Dermis blood vessel endothelial cell (primary cell): ENCODE measurements around the gene FLAD1. TPM values are rescaled to one million over a fixed set of nuclear protein-coding genes. Genes with fewer than 3 reads are reported as not detected.

ENCODE experiments used
- DNase-seq: peaks from one replicate; pipeline ENCODE4 v3.0.0; 2010
- total RNA-seq: library from RNA; depleted of rRNA; stranded (reverse); fragments of >200 nt; gene quantifications from 2 replicates; pipeline ENCODE4 v1.2.3, GENCODE V29; 2014

The FLAD1 gene
- 17.8 and 27.1 TPM in 2 replicates for total RNA-seq

DNA sequence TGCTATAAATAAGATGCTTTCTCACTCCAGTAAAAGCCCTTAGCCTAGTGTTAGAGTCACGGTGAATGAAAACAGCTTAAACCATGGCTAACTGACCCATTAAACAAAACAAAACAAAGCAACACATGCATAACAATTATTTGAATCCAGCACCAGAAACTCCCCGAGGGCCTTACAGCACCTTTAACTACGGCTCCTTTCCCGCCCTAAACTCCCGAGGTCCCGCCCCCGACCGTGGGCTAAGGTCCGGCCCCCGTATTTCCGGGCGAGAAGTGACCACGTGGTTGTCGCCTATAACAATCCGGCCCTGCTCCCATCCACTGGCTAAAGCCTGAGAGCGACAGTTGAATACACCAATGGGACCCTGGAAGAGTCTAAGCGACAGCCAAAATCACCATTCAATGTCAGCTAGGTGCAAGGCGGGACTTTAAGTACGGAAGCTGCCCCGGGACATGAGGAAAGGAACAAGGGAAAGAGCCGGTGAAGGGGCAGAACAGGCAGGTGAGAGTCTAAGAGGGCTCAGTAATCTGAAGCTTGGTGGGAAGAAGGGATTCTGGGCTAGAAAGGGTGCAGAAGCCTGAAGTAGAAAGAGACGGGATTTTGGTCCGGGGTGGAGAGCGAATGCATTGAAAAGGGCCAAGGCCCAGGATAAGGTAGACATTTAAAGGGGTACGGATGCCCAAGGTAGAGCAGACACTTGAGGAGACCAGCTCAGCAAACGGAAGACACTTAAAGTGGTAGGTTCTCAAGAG lies at the start of gene FLAD1:
FLAD1 (plus strand) TSS at position 448 of the 752 bp plus-strand sequence. CDS start 351 bp downstream, outside the sequence.
- DNase-seq = peak; percentile 100

DNA sequence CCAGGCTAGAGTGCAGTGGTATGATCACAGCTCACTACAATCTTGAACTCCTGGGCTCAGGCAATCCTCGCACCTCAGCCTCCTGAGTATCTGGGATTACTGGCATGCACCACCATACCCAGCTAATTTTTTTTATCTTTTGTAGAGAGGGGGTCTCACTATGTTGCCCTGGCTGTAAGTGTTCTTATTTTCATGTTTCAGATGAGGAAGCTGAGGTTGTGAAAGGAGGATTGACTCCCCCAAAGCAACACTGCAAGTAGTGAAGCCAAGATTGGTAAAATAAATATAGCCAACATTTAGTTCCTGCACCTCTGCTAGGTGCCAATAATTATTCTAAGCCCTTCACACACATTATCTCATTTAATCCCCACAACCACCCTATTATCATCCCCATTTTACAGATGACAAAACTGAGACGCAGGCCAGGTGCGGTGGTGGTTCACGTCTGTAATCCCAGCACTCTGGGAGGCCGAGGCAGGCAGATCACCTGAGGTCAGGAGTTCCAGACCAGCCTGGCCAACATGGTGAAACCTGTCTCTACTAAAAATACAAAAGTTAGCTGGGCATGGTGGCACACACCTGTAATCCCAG lies 48.7 kb upstream of the FLAD1 start:
- no peak for DNase-seq

DNA sequence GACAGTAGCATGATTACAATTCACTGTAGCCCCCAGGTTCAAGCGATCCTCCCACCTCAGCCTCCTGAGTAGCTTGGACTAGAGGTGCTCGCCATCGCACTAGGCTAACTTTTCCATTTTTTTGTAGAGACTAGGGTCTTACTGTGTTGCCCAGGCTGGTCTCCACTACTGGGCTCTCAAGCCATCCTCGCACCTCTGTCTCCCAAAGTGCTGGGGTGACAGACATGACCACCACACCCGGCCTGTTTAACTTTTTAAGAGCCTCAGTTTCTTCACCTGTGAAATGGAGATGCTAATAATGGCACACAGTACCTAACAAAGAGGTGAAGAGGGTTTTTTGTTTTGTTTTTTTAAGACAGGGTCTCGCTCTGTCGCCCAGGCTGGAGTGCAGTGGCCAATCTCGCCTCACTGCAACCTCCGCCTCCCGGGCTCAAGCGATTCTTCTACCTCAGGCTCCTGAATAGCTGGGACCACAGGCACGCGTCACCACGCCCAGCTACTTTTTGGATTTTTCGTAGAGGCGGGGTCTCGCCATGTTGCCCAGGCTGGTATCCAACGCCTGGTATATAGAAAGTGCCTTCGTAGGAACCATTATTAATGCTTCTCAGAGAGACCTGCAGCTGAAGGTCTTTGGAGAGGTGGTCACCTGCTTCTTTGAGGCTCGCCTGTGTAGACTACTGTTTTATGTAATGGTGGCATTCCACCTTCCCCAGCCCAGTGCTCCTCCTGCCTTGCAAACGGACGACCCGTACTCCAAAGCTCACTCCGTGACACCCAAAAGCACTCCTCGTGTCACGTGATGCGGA lies 47.2 kb upstream of the FLAD1 start:
- DNase-seq = no peak

DNA sequence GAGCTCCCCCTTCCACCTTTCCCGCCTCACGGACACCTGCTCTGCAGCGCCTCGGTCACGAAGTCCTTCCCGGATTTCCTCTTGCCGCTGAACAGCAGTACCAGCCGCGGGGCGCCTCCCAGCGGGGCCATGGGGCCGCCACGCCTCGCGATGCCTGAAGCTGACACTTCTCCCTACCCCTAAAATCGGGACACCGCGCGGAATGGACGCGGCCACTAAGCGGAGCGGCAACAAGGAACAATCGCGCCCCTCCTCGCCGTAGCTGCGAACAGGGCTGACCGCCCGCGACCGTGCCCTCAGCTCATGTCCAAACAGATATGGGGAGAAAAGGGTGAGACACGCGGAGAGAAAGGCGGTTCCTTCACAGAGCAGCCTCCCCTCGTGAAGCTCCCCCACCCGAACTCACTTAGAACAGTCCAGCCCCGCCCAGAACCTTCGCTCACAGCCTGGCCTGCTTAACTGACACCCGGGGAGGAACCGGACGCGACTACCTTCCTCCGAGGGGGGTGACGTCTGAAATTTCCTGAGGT lies 46.5 kb upstream of the FLAD1 start, which contains the start of gene PMVK:
PMVK (minus strand) TSS at position 165 of the 530 bp plus-strand sequence; CDS start at position 131, 34 bp downstream.
- DNase-seq = peak; percentile 98

DNA sequence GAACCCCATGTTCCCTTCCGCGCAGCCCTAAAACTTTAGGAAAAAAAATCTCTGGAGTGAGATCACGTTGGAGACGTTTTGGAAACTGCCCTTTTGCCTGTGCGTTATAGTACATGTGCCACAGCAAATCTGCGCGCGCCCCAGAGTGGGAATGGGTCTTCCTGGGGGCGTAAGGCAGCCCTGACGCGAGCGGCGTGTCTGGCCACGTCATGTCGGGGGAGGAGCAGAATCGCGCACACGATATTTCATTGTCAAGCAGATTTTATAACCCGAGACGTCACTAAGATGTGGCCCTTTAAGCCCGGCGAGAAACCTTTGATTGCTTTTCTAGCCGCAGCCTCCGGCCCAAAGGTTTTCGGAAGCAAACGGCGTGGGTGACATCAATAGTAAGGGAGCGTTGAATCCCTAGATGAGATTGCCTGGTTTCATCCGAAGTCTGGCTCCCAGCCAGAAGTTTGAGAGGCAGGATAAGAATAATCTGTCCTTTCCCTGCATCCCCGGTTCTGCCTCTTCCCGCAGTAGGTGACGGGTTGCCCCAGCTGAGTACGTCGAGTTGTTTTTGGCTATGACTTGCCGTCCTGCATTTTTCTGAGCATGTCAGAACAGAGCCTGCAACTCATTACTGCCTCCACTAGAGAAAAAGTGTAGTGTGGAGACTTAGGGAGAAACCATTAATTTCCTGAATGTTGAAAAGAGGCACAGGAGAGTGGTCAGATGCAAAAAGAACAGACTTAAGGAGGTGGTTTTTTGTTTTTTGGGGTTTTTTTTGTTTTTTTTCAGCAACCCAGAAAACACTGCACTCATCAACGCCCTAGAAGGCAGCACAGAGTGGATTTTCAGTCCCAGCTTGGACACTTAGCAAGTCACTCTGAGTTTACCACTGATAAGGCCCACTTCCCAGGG lies 45.8 kb upstream of the FLAD1 start:
- DNase-seq = peak; percentile 97

DNA sequence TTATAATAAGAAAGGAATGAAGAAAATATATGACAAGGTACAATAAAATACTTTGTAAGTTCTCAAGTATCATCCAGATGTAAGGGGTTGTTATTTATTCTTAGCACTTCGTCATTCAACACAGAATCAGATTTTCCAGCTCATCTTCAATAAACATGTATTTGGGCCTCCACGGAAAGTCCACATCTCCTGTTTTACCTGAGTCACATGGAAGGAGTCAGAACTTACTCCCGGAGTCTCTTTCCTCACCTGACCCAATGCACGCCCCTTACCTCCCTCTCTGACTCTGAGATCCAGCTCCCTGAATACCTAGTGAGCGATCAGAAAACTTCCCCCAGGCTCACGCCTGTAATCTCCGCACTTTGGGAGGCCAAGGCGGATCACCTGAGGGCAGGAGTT lies 45.2 kb upstream of the FLAD1 start:
- no peak for DNase-seq

DNA sequence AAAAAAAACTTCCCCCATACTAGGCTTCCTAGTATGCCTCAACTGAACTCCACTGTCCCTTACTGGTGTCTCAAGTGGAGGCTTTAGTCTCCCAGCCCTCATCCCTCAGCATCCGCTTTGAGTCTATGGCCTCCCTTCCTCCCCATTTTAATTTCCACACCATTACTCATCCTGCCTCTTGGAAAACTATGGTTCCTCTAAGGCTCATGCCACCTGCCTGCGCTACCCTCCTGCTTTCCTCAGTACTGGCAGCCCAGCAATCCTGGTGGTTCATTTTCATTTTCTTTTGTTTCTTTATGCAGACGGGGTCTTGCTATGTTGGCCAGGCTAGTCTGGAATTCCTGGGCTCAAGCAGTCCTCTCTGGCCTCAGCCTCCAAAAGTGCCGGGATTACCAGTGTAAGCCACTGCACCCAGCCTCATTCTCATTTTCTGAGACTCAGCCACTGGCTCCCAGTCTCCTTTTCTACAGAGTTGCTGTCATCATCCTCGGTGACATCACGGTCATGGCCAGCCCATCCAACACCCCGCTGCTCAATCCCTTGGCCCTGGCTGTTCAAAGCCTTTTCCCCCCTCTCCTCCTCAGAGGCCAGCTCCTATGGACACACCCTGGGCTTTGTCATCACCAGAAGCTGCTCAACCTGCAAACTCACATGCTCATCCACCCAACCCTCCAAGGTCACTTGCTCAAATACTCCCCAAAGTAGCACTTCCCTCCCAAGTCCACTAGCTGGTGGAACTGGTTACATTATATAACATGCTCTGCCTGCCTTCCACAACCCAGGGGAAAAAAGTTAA lies 44.3 kb upstream of the FLAD1 start:
- DNase-seq = no peak

DNA sequence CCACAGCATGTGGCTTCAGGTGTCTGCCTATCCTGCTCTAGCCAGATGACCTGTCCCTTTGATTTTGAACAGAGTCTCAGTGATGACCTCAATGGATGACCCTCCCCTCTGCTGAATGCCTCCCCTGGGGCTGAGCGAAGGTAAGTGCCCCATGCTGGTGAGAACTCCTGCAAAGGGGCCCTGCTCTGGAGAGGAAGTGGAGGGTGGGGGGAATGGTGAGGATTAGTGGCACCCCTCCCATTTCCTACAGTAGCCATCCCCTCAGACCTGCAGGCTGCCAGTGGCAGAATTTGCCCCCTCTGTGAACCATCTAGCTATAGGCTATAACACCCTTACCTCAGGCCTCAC lies 43.0 kb upstream of the FLAD1 start:
- DNase-seq = no peak

DNA sequence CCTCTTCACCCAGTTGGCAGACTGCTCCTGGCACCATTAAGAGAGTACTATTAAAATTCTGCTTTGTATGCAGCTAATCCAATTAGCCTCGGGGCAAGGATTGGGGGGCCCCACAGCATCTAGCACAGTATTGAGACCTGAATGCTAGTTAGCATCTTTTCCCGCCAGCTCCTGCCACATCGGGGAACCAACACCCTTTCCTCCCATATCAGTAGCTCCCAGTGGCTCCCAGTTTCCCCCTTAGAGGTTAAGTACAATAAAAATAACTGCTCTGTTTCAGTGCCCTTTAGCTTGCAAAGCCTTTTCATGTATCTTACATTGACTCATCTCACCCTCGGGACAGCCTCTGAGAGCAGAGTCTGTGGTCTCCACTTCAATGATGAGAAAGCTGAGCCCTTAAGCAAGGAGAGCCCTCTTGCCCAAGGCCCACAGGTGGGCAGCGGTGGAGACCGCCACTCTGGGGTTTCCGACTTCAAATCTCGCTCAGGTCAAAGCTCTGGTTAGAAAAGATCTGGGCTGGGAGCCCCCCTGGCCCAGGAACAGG lies 42.4 kb upstream of the FLAD1 start:
- no peak for DNase-seq

DNA sequence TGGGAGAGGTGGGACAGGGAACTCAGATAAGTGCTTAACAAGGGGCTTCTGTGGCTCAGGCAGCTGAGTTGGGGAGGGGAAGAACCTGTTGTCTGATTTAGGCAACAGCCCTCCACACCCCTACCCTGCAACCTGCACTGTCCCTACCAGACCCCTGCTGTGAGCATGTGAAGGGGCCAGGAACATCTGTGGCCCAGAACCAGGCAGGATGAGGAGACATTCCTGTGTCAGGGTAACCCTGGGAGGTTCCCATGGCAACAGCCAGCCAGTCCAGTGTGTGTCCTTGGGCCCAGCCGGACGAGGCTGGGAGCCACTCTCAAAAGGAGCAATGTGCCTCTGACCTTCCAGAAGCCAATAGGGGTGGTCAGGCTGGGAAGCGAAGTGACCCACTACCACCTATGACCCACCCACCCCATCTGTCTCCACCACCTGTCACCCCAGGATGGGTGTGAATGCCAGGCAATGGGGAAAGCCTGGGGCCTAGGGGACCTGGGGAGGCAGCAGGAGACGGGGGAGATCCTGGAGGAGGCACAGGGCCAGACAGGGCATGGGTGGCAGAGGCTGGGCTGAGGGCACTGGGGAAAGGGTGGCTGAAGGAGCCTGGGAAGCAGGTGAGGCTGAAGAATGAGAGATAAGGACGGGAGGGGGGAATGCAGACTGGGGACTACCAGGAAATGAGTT lies 41.7 kb upstream of the FLAD1 start:
- peak; percentile 17 for DNase-seq

DNA sequence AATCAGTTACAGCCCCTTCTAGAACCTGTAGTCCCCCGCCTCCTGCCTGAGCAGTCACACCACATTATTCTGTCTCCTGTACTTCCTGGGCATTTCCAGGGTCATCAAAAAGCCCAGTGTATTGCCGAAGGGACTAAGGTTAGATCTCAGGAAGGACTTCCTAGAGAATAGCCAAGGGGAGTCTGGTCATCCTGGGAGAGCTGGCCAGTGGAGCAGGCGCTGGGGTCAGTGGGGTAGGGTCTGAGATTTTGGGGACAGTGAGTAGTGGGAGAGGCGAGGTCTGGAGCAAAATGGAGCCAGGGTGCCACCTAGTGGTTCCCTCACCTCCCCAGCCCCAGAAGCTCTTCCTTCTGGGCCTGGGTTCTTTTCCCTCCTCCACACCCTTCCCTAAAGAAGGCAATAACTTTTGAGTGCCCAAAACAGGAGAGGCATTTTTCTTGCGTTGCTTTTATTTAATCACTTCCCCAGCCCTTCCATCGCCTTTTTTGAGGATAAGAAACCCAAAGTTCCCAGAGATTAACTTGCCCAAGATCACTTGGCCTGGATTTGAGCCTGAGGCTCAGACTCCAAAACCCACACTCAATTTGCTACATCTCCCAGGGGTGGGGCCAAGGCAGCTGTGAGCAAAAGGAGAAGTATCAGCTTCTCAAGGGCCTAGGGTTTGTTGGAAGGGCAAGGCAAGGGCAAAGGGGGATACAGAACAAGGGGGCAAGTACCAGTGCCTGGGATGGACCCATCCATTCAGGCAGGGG lies 39.3 kb upstream of the FLAD1 start:
- DNase-seq = peak; percentile 60

DNA sequence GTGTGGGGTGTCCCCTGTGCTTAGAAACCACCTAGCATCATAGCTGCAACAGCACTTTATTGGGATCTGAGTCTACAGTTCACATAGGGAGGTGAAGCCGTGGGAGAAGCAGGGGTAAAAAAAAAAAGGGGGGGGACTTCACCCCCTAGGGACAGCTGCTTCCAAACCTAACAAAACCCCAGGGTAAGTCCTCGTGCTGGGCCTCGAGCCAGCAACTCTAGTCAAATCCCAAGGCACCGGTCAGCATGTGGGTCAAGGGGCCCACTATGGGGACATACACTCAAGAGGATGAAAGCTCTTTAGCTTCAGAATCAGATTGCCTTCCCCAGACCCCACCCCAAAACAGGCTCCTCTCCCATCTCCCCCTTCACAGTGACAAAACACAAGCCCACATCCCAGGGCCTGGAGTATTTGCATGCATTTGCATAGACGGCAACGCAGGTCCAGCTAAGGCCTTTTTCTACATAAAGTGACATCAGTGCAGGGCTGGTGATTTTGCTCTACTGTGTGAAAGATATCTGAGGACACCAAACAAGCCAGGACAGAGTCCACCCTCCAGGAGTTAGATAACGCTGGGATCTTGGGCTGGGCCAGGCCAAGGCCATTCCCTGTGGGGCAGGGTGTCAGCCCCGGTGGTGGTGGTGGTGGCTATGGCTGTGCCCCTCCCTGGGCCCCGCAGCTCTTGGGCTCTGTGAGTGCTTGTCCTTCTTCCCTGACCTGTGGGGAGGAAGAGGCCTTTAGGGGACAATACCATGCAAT lies 38.6 kb upstream of the FLAD1 start:
- no peak for DNase-seq

DNA sequence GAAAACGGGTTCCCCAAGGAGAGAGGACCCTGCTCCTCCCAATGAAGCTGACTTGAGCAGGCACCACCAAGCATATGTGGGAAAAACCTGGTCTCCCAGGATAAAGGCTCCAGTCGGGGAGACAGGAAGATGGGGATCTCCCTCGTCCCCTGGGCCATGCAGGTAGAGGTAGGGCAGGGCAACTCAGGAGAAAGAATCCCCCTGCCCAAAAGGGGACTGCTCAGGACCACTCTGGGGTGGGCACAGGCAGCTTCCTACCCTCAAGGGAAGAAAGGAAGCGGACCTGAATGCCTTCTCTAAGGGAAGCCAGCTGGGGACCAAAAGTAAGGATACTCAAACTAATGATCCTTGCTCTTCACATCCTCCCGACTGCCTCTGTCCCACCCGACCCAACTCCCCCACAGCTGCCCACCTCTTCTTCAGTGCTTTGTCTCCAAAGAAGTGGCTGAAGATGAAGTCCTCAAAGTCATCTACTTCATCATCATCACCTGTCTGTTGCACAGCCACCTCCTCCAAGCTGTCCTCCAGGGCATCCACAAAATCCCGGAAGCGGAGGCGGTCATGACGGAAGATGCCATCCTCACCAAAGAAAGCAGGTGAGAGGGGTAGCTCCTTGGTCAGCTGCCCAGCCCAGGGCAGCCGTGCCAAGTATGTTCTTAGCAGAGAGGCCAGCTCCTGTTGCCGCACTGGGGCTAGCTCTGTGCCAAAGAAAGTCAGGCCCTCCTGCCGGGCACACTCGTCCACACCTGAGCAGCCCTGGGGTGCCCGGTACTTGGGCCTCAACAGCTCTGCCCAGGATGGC lies 37.8 kb upstream of the FLAD1 start:
- no peak for DNase-seq

DNA sequence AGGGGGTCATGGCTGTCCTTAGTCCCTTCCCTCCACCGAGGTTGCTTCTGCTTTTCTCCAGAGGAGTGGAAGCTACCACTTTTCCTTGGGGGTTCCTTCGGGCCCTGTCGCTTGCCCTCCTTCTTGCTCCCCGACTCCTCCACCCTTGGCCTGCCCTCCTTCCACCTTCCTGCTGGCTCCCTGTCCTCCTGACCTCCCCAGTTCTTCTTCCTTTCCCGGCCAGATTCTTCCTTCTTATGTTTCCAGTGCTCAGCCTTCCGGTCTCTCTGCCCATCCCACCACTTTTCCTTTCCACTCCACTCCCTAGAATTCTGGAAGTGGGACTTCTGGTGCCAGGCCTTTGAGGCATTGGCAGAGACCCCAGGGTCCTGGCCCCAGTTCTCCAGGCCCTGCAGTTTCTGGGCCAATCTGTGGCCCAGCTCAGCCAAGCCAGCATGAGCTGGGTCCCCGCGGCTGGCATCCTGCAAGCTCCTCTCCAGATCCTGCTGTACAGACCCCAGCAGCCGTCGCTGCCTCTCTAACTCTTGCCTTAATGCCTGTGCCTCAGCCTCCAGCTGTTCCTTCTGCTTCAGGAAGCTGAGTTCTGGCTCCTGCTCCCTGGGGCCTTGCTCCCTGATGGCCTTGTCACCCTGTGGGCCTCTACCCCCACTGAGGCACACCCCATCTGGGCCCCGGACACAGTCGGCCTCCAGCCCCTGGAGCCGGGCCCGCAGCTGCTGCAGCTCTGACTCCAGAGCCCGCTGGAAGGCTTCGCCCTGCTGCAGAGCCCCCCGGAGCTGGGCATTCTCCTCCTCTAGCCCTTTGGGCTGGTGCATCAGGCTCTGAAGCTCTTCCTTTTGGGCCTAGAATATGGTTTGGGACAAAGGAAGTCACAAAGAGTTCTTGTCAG lies 36.9 kb upstream of the FLAD1 start:
- no peak for DNase-seq

DNA sequence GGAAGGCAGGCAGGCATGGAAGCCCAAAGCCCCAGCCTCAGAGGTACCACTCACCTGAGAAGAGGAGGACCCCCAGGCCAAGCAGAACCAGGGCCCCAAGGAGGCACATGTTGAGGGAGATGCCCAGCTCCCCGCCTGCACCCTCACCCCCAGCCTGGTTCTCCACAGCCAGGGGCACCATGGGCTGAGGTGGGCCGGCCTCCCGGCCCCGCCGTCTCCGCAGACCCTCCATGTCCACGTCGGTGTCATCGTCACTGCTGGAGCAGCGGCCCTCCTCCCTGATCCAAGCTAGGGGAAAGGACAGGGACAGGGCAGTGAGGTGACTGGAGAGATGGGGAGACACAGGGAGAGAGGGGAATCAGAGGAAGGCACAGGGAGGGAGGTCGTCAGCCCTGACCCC lies 35.1 kb upstream of the FLAD1 start:
- DNase-seq = no peak

DNA sequence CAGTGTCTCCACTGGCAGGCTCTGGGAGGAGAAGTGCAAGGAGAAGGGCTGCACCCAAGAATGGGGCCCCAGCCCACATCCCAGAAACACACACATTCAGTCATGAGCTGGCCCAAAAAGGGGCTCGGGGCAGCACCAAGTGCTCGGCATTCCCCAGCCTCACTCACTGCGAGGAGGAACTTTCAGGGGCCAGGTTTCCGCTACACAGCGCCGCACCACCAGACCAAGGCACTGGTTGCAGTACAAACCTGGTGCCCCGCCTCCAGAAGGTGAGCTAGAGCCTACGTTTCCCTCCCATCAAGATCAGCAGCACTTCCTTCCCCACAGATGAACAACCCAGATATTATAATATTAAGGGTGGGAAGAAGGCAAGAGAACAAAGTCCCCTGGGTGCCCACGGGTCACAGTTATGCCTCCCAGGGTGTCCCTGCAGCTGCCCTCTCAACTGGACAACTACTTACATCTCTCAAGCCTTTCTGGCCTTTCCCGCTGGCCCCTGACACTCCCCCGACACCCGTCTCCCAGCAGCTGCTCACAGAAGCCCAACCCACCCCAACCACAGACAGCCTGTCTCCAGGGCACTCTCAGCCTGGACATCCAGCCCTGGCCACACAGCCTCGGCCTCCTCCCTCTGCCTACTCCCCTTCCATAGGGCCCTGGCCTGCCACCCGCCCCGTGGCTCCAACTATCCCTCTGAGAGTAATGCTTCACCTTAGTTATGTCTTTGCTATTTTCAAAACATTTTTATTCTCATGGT lies 31.1 kb upstream of the FLAD1 start:
- DNase-seq = no peak
